NCI-H2196 treated with DMSO at 0.1 percent for 48 hours (cell line): ENCODE data around the gene CAV2.

ENCODE experiments used
- DNase-seq: peaks from one replicate; lab custom pipeline; 2025; ENCODE audit not compliant: unreplicated experiment; lab: John Stamatoyannopoulos, UW

The CAV2 gene

GRCh38 chr7:116545411-116545993 lies 46.0 kb downstream of the CAV2 start:
- no peak for DNase-seq

- no peak for DNase-seq
Measured at GRCh38 chr7:116546054-116546453, 46.5 kb downstream of the CAV2 start.

GRCh38 chr7:116546916-116547315 lies 47.4 kb downstream of the CAV2 start:
- DNase-seq, result no peak

- DNase-seq, result no peak
Measured at GRCh38 chr7:116547347-116547746, 47.8 kb downstream of the CAV2 start.

- DNase-seq, result no peak
Measured at GRCh38 chr7:116548506-116548905, 49.0 kb downstream of the CAV2 start.

- DNase-seq, result no peak
Measured at GRCh38 chr7:116549370-116549769, 49.8 kb downstream of the CAV2 start.

- DNase-seq, result no peak
Measured at GRCh38 chr7:116551692-116552091, 52.2 kb downstream of the CAV2 start.

- DNase-seq, result no peak
Measured at GRCh38 chr7:116552602-116553001, 53.1 kb downstream of the CAV2 start.

GRCh38 chr7:116553168-116553964 lies 53.8 kb downstream of the CAV2 start:
- no peak for DNase-seq

- DNase-seq, result no peak
Measured at GRCh38 chr7:116554436-116554835, 54.9 kb downstream of the CAV2 start.

GRCh38 chr7:116554911-116555310 lies 55.4 kb downstream of the CAV2 start:
- DNase-seq, result no peak

- no peak for DNase-seq
Measured at GRCh38 chr7:116557066-116557585, 57.6 kb downstream of the CAV2 start.

GRCh38 chr7:116557901-116558300 lies 58.4 kb downstream of the CAV2 start:
- DNase-seq, result no peak
